Spinal cord (tissue), 10 donors: Measurements from ENCODE around the gene AFAP1. TPM values are rescaled to one million over a fixed set of nuclear protein-coding genes. Genes with fewer than 3 reads are reported as not detected.

ENCODE experiments used
- DNase-seq, 6 donors: peaks; one replicate each; pipeline versions ENCODE4 v3.0.0 to v3.0.0-alpha.2; 2013 to 2015; ENCODE audit warnings: low spot score in 6 of 6, low read depth in 4 of 6
- H3K27ac ChIP-seq: one replicate; pipeline ENCODE4 v1.5.1; 2013; ENCODE audit warnings: low read depth, low read length, control low read depth
- H3K27me3 ChIP-seq: one replicate; pipeline ENCODE4 v1.6.1; 2013; ENCODE audit warnings: low read length; ENCODE audit not compliant: control insufficient read depth, insufficient read depth
- H3K36me3 ChIP-seq: one replicate; pipeline ENCODE4 v1.6.1; 2013; ENCODE audit warnings: low read length; ENCODE audit not compliant: control insufficient read depth, insufficient read depth
- H3K4me1 ChIP-seq: one replicate; pipeline ENCODE4 v1.6.1; 2013; ENCODE audit warnings: low read length; ENCODE audit not compliant: control insufficient read depth, insufficient read depth
- H3K4me3 ChIP-seq: one replicate; pipeline ENCODE4 v1.5.1; 2013; ENCODE audit warnings: low read depth, low read length, control low read depth
- H3K9me3 ChIP-seq: one replicate; pipeline ENCODE4 v1.6.1; 2013; ENCODE audit warnings: low read length; ENCODE audit not compliant: control insufficient read depth, insufficient read depth
- WGBS: methylation state at CpG from one replicate; pipeline ENCODE4 v1.1.5; 2013; ENCODE audit warnings: missing lambda C conversion rate; ENCODE audit not compliant: insufficient coverage; 5-methylcytosine and 5-hydroxymethylcytosine counted together
- polyA plus RNA-seq, 2 donors: library from polyadenylated mRNA; unstranded; fragments of 120-200 nt; gene quantifications; one replicate each; pipeline ENCODE4 v1.2.1, GENCODE V29; 2013; ENCODE audit not compliant: insufficient read length in 2 of 2
- total RNA-seq, 2 donors: library from RNA; depleted of rRNA in 1 of 2; stranded (reverse); fragments of 120-200 nt in 1 of 2; fragments of >200 nt in 1 of 2; gene quantifications; one replicate each; pipeline versions ENCODE4 v1.2.3 to v1.2.4, GENCODE V29; 2013 to 2014
- donor health status: healthy.

Gene AFAP1
- total and polyA plus RNA-seq, 4 donors: 34.8 to 42.0 (median 36.3) TPM

DNA sequence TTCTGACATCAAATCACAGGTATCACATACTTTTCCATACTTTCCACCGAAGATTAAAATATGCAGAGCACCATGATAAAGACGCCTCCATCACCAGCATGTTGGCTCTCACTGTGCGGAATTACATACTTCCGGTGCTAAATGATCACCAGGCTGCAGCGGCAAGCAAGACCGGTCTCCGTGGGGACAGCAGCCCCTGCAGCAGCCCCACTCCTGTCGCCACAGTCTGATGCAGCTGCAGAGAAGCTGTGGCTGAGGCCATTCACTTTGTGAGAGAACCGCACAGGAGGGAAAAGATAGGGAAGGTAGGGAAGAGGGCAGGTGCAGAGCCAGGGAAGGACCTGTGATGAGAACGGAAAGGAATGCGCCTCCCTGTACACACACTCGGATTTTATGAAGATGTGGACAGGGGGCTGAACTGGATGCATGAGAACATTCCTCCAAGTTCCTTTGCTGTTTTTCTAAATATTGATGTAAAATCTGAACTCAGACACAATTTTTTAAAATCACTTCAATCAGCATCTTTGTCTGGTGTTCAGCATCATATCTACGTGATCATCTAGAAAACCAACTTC is 38.3 kb downstream of the AFAP1 start:
- Histone ChIP-seq H3K4me1 (peaks cover 33% of the 10 kb centered on the region), H3K36me3 (no peaks in the 10 kb centered on the region), H3K27ac (no peak overlapping the region), H3K4me3 (no peak overlapping the region), H3K9me3 (no peaks in the 10 kb centered on the region), H3K27me3 (no peaks in the 10 kb centered on the region)
- peak in 1 of 6 donors; percentile 71 for DNase-seq
- 44% methylated on average over 10 of the region's 13 CpGs for WGBS

- DNase-seq: peak in 1 of 6 donors; percentile 53
- H3K9me3 ChIP-seq: no peaks in the 10 kb centered on the region
- 13% methylated on average over 6 of the region's 9 CpGs for WGBS
- H3K27me3 ChIP-seq: no peaks in the 10 kb centered on the region
- H3K4me3 ChIP-seq: no peak overlapping the region
- no peaks in the 10 kb centered on the region for H3K36me3 ChIP-seq
- no peak overlapping the region for H3K27ac ChIP-seq
- H3K4me1 ChIP-seq: peaks cover 25% of the 10 kb centered on the region
Measured at GRCh38 chr4:7900334-7900909, 39.2 kb downstream of the AFAP1 start.

DNA sequence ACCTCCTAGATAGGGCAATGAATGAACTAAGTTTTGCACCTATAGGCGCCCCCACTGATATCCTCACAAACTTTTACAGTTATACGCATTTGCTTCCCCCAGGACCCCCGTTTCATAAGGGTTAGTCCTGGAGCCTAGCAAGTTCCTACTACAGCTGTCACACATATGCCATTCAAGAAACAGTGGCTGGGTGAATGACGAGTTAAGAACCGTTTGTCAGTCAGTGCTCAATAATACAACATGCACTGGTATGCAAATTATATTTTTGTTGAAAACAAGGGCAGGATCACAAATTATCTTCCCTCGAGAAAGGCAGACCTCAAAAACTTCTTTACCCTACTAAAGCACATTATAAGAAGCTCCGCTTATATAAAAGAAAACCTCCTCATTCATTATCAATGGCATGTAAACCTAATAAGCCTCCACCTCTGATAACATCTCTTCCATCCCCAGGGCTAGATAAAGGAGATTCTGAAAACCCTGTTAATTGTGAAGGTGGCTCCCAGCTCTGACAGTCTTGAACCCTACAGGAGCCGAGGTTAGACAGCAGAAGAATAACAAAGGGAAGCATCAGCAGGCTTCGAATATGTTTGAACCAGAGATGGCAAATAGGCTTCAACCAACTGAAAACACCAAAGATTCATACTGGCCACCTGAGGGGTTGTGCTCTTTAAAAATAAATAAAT is 40.3 kb downstream of the AFAP1 start:
- H3K36me3 ChIP-seq: no peaks in the 10 kb centered on the region
- 52% methylated on average over 2 of the region's 9 CpGs for WGBS
- H3K4me3 ChIP-seq: no peak overlapping the region
- H3K27me3 ChIP-seq: no peaks in the 10 kb centered on the region
- no peak for DNase-seq
- no peak overlapping the region for H3K27ac ChIP-seq
- peaks cover 21% of the 10 kb centered on the region for H3K4me1 ChIP-seq
- no peaks in the 10 kb centered on the region for H3K9me3 ChIP-seq

GRCh38 chr4:7898385-7898784 is 41.3 kb downstream of the AFAP1 start:
- Histone ChIP-seq H3K4me3 (no peak overlapping the region), H3K27me3 (no peaks in the 10 kb centered on the region), H3K36me3 (no peaks in the 10 kb centered on the region), H3K4me1 (peaks cover 21% of the 10 kb centered on the region), H3K9me3 (no peaks in the 10 kb centered on the region), H3K27ac (no peak overlapping the region)
- DNase-seq: no peak
- WGBS: no CpG with 5 or more reads among the region's 4 CpGs

- Histone ChIP-seq H3K27ac (no peak overlapping the region), H3K27me3 (no peaks in the 10 kb centered on the region), H3K9me3 (no peaks in the 10 kb centered on the region), H3K36me3 (no peaks in the 10 kb centered on the region), H3K4me3 (no peak overlapping the region), H3K4me1 (peaks cover 21% of the 10 kb centered on the region)
- DNase-seq: no peak
- 95% methylated on average over 7 of the region's 7 CpGs for WGBS
Measured at GRCh38 chr4:7897811-7898210, 41.9 kb downstream of the AFAP1 start.

DNA sequence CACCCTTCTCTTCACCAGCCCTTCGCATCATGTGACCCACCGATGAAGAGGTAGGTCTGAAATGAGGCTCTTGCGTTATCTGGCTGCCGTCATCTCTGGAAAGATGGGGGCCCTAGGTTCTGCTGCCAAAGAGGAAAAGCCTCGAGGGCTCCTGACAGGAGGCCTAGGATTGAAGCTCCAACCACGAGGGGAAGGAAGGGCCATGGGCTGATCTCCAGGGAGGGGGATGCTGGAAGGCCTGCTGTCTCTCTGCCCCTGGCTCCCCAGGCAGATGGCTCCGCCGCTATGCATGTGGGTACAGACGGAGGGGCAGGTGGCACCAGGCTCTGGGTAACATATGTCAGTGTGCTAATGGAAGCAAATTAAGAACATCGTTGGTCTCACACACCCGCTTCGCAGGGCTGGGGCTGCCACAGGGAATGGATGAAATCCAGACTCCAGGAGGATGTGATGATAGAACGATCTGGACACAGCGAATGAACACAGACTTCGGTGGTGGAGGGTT is 44.9 kb downstream of the AFAP1 start:
- peaks cover 15% of the 10 kb centered on the region for H3K4me1 ChIP-seq
- H3K4me3 ChIP-seq: no peak overlapping the region
- 57% methylated on average over 15 of the region's 15 CpGs for WGBS
- H3K9me3 ChIP-seq: peaks cover 1% of the 10 kb centered on the region
- no peaks in the 10 kb centered on the region for H3K36me3 ChIP-seq
- peak in 2 of 6 donors; percentile 75 to 95 for DNase-seq
- H3K27me3 ChIP-seq: no peaks in the 10 kb centered on the region
- H3K27ac ChIP-seq: no peak overlapping the region

DNA sequence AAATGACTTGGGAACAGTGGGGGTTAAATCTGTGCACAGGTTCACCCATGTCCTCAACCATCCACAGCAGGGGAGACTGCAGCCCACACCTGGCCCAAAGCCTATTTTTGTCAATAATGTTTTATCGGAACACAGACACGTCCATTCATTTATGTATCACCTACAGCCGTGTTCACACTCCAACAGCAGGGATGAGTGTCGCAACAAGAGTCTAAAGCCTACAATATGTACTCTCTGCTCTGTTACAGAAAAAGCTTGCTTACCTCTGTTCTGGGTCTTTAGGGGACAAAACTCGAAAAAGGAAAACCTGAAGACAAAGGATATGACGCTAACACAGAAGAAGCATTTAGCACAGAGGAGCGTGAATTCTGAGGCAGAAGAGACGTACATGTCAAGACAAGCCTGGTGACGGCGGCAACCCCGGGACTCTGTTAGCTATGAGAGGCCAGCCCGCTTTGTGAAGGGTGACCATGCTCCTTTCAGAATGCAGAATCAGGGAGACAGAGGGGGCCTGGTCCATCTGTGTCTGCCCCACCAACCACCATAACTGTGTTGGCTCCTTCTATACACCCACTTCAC is 45.5 kb downstream of the AFAP1 start:
- WGBS: 81% methylated on average over 9 of the region's 12 CpGs
- H3K4me3 ChIP-seq: no peak overlapping the region
- H3K27me3 ChIP-seq: no peaks in the 10 kb centered on the region
- H3K36me3 ChIP-seq: no peaks in the 10 kb centered on the region
- H3K27ac ChIP-seq: no peak overlapping the region
- peaks cover 1% of the 10 kb centered on the region for H3K9me3 ChIP-seq
- peaks cover 15% of the 10 kb centered on the region for H3K4me1 ChIP-seq
- no peak for DNase-seq

- Histone ChIP-seq H3K27ac (no peak overlapping the region), H3K4me1 (peaks cover 15% of the 10 kb centered on the region), H3K4me3 (no peak overlapping the region), H3K9me3 (peaks cover 4% of the 10 kb centered on the region), H3K36me3 (no peaks in the 10 kb centered on the region), H3K27me3 (no peaks in the 10 kb centered on the region)
- whole genome bisulfite sequencing: 98% methylated on average over 8 of the region's 9 CpGs
- no peak for DNase-seq
Measured at GRCh38 chr4:7893539-7893938, 46.1 kb downstream of the AFAP1 start.

DNA sequence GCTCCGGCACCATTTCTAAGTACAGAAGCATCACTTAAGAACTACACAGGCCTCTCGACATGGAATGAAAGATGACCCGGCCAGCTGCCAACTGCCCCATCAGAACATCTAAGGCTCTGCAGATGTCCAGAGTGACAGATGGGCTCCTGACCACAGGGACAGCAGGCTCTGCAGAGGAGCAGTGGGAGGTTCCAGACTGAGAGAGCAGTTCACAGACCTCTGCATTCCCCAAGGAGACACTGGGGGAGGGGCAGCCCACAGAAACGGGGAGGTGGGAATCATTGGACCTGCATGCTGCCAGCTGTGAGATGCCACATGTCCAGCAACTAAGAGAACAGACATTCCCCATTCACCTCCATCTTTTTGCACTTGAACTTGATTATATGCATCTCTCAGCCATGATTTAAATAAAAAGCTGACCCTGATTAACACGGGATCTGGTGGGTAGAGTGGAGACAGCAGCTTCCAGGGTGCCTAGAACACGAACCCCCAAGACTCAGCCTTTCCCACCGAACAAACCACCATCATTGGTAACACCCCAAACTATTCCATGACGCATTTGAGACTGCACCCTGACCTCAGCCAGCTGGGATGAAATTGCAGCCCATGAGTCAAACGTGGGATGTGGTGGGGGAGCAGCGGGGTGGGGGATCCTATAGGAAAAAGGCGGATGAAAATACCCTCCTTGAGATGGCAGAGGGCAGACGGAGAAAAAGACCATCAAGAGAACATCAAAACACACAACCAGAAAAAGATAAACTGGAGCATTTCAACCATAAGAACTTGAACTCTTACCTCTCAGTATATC is 47.2 kb downstream of the AFAP1 start:
- 21% methylated on average over 4 of the region's 12 CpGs for WGBS
- H3K4me1 ChIP-seq: peaks cover 15% of the 10 kb centered on the region
- H3K4me3 ChIP-seq: no peak overlapping the region
- peak in 2 of 6 donors; percentile 55 to 72 for DNase-seq
- H3K36me3 ChIP-seq: no peaks in the 10 kb centered on the region
- H3K9me3 ChIP-seq: peaks cover 7% of the 10 kb centered on the region
- no peak overlapping the region for H3K27ac ChIP-seq
- H3K27me3 ChIP-seq: no peaks in the 10 kb centered on the region
